Endothelial cell of umbilical vein (primary cell): ENCODE results near the gene EHF. TPM values are rescaled to one million over a fixed set of nuclear protein-coding genes. Genes with fewer than 3 reads are reported as not detected.

Experiments
- BruUV-seq: library from RNA; stranded (reverse); fragments of 400-500 nt; replicated peaks from 2 replicates; lab custom pipeline; 2021; lab: Mats Ljungman, UMichigan
- CTCF ChIA-PET: fragments of 300-600, 350-600 bp; sonication (Branson Sonifier 250); formaldehyde crosslinking; loops from one replicate; lab custom pipeline; 2021; ENCODE audit warnings: antibody characterized with exemption, inconsistent platforms; lab: Charles Lee
- POLR2A ChIA-PET: fragments of 300-600, 350-600 bp; sonication (Branson Sonifier 250); formaldehyde crosslinking; loops from one replicate; lab custom pipeline; 2021; ENCODE audit warnings: antibody characterized with exemption, inconsistent platforms; lab: Charles Lee
- DNase-seq: peaks from one replicate; pipeline ENCODE4 v3.0.0-alpha.2; 2011; ENCODE audit warnings: low read depth, low spot score
- FAIRE-seq: peaks from 2 replicates; lab custom pipeline; 2011; peaks lifted over from hg19 to GRCh38; lab: Jason Lieb, UNC
- H2AFZ ChIP-seq: 2 replicates; pipeline ENCODE4 v1.6.0; 2012; ENCODE audit warnings: low read depth, low read length, control low read depth, inconsistent platforms
- H3K27ac ChIP-seq: 2 replicates; pipeline ENCODE4 v1.5.1; 2011; ENCODE audit warnings: low read depth, mild to moderate bottlenecking, control low read depth, low read length, moderate library complexity; ENCODE audit not compliant: insufficient read depth
- H3K27me3 ChIP-seq, 2 experiments: 2 replicates each; pipeline versions ENCODE4 v1.6.0 to v1.6.1; 2011; ENCODE audit warnings: low read length in 2 of 2, mixed read lengths in 1 of 2; ENCODE audit not compliant: control insufficient read depth in 2 of 2, insufficient read depth in 2 of 2
- H3K36me3 ChIP-seq, 2 experiments: 2 replicates in 1 of 2; 3 replicates in 1 of 2; pipeline ENCODE4 v1.5.1; 2011; ENCODE audit warnings: low read length in 2 of 2, mild to moderate bottlenecking in 1 of 2, moderate library complexity in 1 of 2; ENCODE audit not compliant: control insufficient read depth in 2 of 2, insufficient read depth in 2 of 2; ENCODE audit errors: extremely low read depth in 1 of 2
- H3K4me1 ChIP-seq: 3 replicates; pipeline ENCODE4 v1.5.1; 2011; ENCODE audit warnings: mild to moderate bottlenecking, low read length; ENCODE audit not compliant: control insufficient read depth, insufficient read depth; ENCODE audit errors: extremely low read depth
- H3K4me2 ChIP-seq: 2 replicates; pipeline ENCODE4 v1.6.1; 2011; ENCODE audit warnings: low read length, control low read depth, mixed read lengths; ENCODE audit not compliant: insufficient read depth
- H3K4me3 ChIP-seq, 3 experiments: fragments of 200-600 bp in 1 of 3; sonication (generic), shearing (Covaris generic) in 1 of 3; replicated peaks in 1 of 3; 2 replicates each; pipeline ENCODE4 v1.5.1; 2011 to 2016; ENCODE audit warnings: control low read depth in 3 of 3, low read length in 3 of 3, mild to moderate bottlenecking in 2 of 3, inconsistent platforms in 1 of 3, low read depth in 1 of 3, moderate library complexity in 1 of 3; ENCODE audit not compliant: insufficient read depth in 1 of 3
- H3K79me2 ChIP-seq: 2 replicates; pipeline ENCODE4 v1.6.0; 2012; ENCODE audit warnings: low read length, inconsistent platforms; ENCODE audit not compliant: control insufficient read depth, insufficient read depth
- H3K9ac ChIP-seq: replicated peaks from 2 replicates; pipeline ENCODE3; 2011; ENCODE audit warnings: low read length, control low read depth; ENCODE audit not compliant: insufficient read depth; ENCODE audit errors: extremely low read depth
- H3K9me1 ChIP-seq: replicated peaks from 3 replicates; pipeline ENCODE4 v1.6.0; 2011; ENCODE audit warnings: mild to moderate bottlenecking, low read length; ENCODE audit not compliant: control insufficient read depth, insufficient read depth; ENCODE audit errors: extremely low read depth
- H3K9me3 ChIP-seq: replicated peaks from 2 replicates; pipeline ENCODE4 v1.5.1; 2012; ENCODE audit warnings: low read length, inconsistent platforms; ENCODE audit not compliant: control insufficient read depth, insufficient read depth
- H4K20me1 ChIP-seq: replicated peaks from 2 replicates; pipeline ENCODE3; 2011; ENCODE audit warnings: mild to moderate bottlenecking, low read length; ENCODE audit not compliant: control insufficient read depth, insufficient read depth; ENCODE audit errors: extremely low read depth
- CTCF ChIP-seq, 2 donors: IDR thresholded peaks; 1 replicate in 1 of 2; 2 replicates in 1 of 2; pipeline ENCODE4 v1.5.1; 2011; ENCODE audit warnings: low read length in 2 of 2, mild to moderate bottlenecking in 2 of 2, moderate library complexity in 2 of 2, control low read depth in 1 of 2, inconsistent platforms in 1 of 2, low read depth in 1 of 2; ENCODE audit not compliant: insufficient read depth in 1 of 2; ENCODE audit errors: extremely low read depth in 1 of 2
- EZH2 ChIP-seq: IDR thresholded peaks from 2 replicates; pipeline ENCODE4 v1.6.1; 2012; ENCODE audit warnings: borderline replicate concordance, low read depth, mild to moderate bottlenecking, moderate library complexity, low read length, inconsistent platforms; ENCODE audit not compliant: severe bottlenecking
- FOS ChIP-seq: IDR thresholded peaks from 2 replicates; pipeline ENCODE4 v1.6.1; 2011; ENCODE audit warnings: mild to moderate bottlenecking, low read length, moderate library complexity, borderline replicate concordance; ENCODE audit not compliant: insufficient read depth
- GATA2 ChIP-seq: IDR thresholded peaks from 2 replicates; pipeline ENCODE4 v1.7.0; 2011; ENCODE audit warnings: low read depth, mild to moderate bottlenecking, moderate library complexity, mixed read lengths, low read length; ENCODE audit not compliant: insufficient read length, insufficient read depth
- JUN ChIP-seq: IDR thresholded peaks from 2 replicates; pipeline ENCODE4 v1.6.1; 2011; ENCODE audit warnings: borderline replicate concordance, low read depth; ENCODE audit not compliant: insufficient read length, insufficient read depth
- MAX ChIP-seq: IDR thresholded peaks from 2 replicates; pipeline ENCODE4 v1.6.1; 2011; ENCODE audit not compliant: insufficient read depth, insufficient read length
- MYC ChIP-seq: IDR thresholded peaks from one replicate; pipeline ENCODE4 v1.6.1; 2011; ENCODE audit warnings: mild to moderate bottlenecking, low read depth, low read length
- POLR2A ChIP-seq: IDR thresholded peaks from 2 replicates; pipeline ENCODE4 v1.6.1; 2012; ENCODE audit warnings: low read depth, mild to moderate bottlenecking, control low read depth, low read length
- POLR2AphosphoS5 ChIP-seq: IDR thresholded peaks from 2 replicates; pipeline ENCODE4 v1.6.1; 2012; ENCODE audit warnings: low read depth, mild to moderate bottlenecking, control low read depth, low read length, moderate library complexity; ENCODE audit not compliant: insufficient read depth
- dilution Hi-C: fragments of 300-500 bp; cut with MboI; formaldehyde crosslinking; loops from one replicate; pipeline ENCODE4 v1.15.0; 2019; ENCODE audit warnings: low sequenced_read_pairs; ENCODE audit not compliant: extremely low pct_ligation_motif_present
- intact Hi-C: fragments of 100-400 bp; cut with micrococcal nuclease; formaldehyde crosslinking; loops from one replicate; pipeline ENCODE4 v1.10.0; 2022
- polyA plus RNA-seq, 4 experiments: library from polyadenylated mRNA; depleted of rRNA in 3 of 4; stranded (reverse) in 3 of 4; unstranded in 1 of 4; fragments of >200 nt; gene quantifications; 2 replicates each; pipeline versions ENCODE4 v1.2.1 to v1.2.3, GENCODE V29; 2011 to 2012; ENCODE audit warnings: missing spikeins in 1 of 4
- total RNA-seq: library from RNA; stranded (reverse); gene quantifications from 2 replicates; pipeline ENCODE4 v1.2.3, GENCODE V29; 2021

The EHF gene
- total and polyA plus RNA-seq, 2 donors (not counting 3 experiments of a cell fraction or from before 2014, with no cell fraction given): not detected

- no peak overlapping the region for H2AFZ ChIP-seq
- DNase-seq (no peak), FAIRE-seq (no peak)
- CTCF ChIA-PET: no interaction called here
- no peak for TF ChIP-seq CTCF (IDR thresholded peaks at IDR 0.05; ENCODE audit: extremely low read depth in 1 of 2, insufficient read depth in 1 of 2, low read depth in 1 of 2, low read length in 2 of 2)
- TF ChIP-seq EZH2: no peak
- no peak for TF ChIP-seq FOS
- no peak for TF ChIP-seq GATA2
- no peak for TF ChIP-seq POLR2AphosphoS5
- TF ChIP-seq MYC: no peak
- no peak for TF ChIP-seq POLR2A
- no peak for TF ChIP-seq MAX
- no peak for TF ChIP-seq JUN
- H3K9me1 ChIP-seq: no peaks in the 10 kb centered on the region
- H3K27ac ChIP-seq: no peak overlapping the region
- no peaks in the 10 kb centered on the region for H3K27me3 ChIP-seq
- no peaks in the 10 kb centered on the region for H3K36me3 ChIP-seq
- no peak overlapping the region for H3K4me2 ChIP-seq
- no TSS peak for BruUV-seq
- H3K79me2 ChIP-seq: no peaks in the 10 kb centered on the region
- no peaks in the 10 kb centered on the region for H4K20me1 ChIP-seq
- dilution Hi-C loops: no loop called here
- intact Hi-C loops: no loop called here
- no peaks in the 10 kb centered on the region for H3K9me3 ChIP-seq
- H3K9ac ChIP-seq: no peak overlapping the region
- POLR2A ChIA-PET: no interaction called here
- peaks cover 11% of the 10 kb centered on the region for H3K4me1 ChIP-seq
- no peak overlapping the region for H3K4me3 ChIP-seq
Measured at GRCh38 chr11:34604145-34604544, 16.7 kb upstream of the EHF start.
